HG02678 (cell line): Measurements from ENCODE around the gene CDH4.

Source experiments
- ATAC-seq: cut with Tn5 transposase; IDR thresholded peaks from one replicate; pipeline ENCODE4 v1.9.1; 2021; ENCODE audit warnings: mild to moderate bottlenecking, moderate library complexity; ENCODE audit not compliant: unreplicated experiment

CDH4 gene

DNA sequence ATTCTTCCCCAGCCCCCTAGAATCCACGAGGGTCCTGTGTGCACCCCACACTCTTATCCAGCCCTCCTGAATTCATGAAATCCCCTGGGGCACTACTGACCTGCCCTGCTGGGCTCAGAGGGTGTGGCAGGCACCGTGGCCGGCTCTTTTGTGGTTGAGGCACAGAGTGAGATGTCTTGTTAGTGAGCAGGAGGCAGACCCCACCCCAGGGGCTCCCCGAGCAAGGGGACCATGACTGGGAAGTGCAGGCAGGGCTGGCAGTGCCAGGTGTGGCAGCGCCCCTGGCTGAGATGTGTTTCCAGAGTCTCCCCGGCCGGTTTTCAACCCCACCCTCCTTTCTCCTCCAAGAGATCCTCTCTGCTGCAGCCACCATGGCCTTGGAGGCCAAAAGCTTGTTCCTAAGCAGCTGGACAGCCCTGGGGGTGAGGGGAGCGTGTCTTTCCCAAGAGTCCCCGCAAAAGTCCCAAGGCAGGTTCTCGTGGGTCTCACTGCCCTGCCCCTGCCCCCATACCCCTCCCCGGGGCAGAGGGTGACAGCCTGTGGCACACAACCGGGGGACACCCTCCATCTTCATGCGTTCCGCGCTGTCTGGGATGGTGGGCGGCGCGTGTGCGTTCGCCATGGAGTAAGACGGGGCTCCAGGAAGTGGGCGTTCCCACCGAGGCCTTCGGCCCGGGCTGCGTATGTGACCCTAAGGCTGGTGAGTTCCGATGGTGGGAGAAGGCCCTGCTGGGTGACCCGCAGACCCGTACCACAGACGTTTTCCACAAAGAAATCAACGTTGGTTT is 604.8 kb downstream of the CDH4 start:
- ATAC-seq = no peak

DNA sequence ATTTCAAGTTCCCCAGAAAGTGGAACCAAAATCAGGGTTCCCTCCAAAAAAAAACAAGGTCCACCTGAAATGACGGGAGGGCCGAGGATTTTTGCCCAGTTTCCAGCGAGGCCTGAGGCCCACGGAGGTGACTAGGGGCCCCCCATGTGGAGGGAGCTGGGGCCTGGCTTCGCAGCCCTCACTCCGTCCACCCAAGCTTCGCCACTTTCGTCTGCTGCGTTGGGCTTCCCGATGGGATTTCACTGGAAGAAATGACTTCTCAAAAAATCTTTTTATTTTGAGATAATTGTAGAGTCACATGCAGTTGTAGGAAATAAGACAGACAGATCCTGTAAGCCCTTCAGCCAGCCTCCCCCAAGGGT is 605.3 kb downstream of the CDH4 start:
- no peak for ATAC-seq

DNA sequence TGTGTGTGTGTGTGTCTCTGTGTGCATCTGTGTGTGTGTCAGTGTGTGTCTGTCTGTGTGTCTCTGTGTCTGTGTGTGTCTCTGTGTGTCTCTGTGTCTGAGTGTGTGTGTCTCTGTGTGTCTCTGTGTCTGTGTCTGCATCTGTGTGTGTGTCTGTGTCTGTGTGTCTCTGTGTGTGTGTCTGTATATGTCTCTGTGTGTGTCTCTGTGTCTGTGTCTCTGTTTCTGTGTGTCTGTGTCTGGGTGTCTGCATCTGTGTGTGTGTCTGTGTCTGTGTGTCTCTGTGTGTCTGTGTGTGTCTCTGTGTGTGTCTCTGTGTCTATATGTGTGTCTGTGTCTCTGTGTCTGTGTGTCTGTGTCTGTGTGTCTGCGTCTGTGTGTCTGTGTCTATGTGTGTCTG is 605.8 kb downstream of the CDH4 start:
- no peak for ATAC-seq

DNA sequence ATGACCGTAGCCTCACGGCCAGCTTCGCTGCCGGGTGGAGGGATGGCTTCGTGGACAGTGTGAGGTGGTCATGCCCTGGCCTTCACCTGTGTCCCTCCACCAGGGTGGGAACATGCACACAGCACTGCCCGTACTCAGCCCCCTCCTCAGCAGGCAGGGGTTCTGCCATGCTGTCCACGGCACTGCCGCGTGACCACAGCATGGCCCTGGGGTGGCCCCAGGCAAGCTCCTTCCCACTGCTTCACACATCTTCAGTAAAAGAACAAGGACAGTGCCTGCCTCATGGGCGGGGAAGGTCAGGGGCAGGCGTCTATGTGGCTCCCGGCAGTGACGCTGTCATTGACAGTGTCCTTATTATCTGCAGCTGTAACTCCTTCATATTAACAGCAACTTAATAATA is 607.7 kb downstream of the CDH4 start:
- no peak for ATAC-seq

DNA sequence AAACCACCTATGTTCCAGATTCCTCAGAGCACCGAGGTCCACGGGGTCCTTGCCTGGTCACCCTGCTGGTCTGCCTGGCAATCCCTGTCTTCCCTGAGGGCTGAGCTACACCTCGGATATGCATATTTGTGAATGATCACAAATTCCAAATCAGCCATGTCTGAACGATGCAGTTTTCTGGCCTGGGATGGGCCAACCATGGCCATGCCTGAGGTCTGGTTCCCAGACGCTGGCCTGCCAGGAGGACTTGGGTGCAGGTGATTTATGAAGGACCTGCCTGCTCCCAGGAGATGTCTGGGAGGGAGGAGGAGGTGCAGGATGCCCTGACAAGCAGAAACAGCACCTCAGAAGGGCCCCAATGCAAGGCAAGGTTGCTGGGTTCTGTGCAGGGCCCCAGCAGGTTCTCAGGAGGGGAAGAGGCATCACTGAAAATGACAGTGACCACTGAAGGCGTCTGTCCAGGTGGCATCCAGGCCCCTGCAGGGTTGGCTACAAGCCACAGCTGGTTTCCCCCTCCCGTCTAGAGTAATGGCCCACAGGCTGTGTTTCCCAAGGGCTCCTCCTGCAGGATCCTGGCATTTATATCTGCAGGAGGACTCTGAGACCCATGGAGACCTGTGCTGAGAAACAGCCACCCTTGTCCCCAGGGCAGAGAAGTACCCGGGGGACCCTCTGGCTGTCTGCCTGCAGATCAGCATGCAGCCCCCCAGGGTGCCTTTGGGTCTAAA is 608.4 kb downstream of the CDH4 start:
- ATAC-seq = no peak

DNA sequence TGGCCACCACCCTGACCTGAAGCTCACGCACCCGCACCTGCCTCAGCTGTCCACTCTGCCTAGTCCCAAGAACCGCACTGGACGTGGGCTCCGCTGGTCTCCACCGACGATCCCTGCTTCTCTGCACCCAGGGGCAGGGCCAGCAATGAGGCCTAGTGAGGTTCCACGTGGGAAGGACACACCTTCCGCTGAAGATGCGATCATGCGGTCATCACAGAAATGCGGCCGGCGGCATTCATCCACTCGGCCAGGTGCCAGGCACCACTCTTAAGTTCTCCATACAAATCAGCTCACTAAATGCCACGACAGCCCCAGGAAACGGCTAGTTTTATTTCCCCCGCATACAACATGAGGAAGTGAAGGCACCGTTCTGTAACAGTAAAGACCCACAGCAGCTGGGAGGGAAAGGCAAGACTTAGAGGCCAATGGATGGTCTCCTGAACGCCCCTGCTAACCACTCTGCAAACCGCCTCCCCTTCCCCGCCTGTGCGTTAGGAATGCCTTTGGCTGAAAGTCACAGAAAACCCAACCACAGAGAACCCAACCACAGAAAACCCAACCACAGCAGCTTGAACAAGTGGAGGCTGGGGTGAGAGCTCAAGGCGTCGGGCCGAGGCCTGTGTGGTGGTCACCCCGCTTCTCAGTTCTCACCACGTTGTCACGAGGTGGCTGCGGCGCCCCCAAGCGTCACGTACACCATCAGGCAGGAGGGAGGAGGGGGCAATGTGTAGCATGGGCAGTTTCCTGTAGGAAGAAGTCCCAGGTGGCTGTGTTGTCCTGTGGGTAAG is 609.2 kb downstream of the CDH4 start:
- no peak for ATAC-seq

DNA sequence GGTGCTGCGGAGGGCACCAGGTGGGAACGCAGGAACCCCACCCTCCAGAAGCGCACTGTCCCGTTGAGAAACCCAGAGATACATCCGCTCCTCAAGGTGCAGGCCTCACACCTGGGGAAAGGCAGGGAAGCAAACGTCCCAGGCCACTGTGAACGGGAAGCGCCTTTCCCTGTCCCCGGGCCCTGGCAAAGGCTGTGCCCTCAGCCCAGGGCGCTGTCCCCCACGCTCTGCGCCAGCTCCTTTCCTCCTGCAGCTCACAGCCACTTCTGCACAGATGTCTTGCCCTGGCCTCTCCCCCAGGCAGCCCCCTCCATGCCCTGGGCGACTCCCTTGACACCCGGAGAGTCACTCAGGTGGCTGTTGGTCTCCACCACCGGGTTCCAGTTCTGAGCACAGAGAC is 609.8 kb downstream of the CDH4 start:
- ATAC-seq = no peak

DNA sequence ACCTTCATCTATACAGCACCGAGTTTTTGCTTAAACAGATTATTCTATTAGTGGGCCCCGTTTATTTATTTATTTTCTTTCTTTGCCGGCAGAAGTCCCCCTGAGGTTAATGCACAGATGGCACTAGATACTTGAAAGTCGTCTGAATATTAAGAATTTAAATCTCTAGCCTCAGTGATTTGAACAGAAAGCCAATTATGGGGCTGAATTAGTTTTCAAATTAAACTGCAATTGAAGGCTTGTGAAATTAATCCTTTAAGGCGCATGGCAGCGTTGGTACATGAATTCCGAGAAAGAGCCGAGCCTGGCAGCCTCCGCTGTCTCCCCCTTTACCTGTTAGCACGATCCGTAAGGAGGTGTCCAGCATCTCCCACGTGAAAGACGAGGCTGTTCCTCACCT is 610.8 kb downstream of the CDH4 start:
- no peak for ATAC-seq

DNA sequence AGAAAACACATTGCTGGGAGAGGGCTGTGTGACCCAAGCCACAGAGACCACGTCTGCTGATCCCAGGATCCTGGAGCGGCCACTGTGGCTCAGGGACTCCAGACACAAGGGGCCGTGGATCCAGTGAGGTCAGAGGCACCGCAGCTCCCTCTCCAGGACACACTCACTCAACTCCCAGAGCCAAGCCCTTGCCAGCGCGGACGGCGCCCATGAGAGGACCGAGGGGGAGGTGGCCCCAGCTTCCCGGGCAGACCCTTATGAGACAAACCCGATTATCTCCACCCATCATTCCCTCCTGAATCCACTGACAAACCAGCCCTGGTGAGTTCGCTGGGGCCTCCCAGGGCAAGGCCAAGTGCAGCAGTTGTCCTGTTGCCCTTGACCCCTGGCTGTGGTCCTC is 612.4 kb downstream of the CDH4 start:
- ATAC-seq = no peak

DNA sequence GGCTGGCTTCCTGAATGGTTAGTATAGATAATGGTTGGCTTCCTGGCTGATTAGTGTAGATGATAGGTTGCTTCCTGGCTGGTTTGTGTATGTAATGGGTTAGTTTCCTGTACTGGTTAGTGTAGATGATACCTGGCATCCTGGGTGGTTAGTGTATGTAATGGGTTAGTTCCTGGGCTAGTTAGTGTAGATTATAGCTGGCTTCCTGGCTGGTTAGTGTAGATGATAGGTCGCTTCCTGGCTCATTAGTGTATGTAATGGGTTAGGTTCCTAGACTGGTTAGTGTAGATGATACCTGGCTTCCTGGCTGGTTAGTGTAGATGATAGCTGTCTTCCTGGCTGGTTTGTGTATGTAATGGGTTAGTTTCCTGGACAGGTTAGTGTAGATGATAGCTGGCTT is 613.3 kb downstream of the CDH4 start:
- ATAC-seq = no peak

DNA sequence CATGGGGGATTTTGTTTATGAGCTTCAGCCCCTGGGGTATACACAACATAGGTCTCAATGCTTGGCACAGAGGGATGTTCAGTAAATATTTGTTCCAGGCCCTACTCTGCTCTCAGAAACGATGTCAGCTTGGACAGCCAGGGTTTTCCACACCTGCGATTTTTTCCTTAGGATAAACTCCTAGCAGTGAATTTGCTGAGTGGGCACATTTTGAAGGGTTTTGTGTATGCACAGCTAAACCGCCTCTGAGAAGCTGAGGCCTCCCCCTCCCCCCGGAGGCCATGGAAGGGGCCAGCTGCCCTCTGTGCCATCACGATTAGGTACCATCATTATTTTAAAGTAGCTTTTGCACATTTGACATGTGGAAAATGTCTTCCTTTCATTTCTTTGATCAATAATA is 614.1 kb downstream of the CDH4 start:
- ATAC-seq = no peak

DNA sequence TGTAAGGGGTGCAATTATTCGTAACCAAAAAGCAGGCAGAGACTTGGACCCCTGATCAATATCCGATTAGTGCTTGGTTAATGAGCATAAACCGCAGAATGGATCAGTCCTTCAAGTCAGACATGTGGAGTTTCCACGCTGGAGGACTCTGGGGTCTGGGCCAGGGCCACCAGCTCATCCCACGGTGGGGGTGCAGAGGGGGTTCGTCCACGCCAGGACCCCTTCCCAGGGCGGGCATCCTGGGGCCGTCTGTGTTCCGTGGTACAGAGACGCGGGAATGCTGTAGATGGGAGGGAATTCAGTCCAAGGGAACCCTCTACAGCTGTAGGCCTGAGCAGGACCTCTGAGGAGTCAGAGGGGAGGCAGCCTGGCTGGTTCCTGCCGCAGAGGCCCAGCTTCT is 615.9 kb downstream of the CDH4 start:
- no peak for ATAC-seq

DNA sequence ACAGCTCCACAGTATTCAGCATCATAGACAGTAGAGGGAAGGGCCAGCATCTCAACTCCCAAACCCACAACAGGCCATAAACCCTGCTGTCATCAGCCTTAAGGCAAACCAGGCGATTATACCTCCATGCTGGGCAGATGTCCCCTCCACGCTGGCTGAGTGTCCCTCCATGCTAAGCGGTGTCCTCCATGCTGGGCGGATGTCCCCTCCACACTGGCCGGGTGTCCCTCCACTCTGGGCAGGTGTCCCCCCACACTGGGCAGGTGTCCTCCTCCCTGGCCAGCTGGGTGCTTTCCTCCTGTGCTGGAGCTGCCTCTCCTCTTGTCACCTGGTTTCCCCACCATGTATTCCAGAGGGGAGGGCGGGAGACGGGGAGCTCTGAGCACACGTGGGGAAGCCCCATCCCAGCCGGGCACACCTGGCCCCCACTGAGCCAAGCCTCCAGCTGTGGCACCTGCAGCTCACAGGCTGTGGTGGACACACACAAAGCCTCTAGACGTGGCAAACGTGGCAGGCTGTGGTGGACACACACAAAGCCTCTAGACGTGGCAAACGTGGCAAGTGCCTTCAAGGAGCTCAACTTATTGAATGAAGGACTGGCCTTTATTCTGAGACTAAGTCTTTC is 616.5 kb downstream of the CDH4 start:
- no peak for ATAC-seq

DNA sequence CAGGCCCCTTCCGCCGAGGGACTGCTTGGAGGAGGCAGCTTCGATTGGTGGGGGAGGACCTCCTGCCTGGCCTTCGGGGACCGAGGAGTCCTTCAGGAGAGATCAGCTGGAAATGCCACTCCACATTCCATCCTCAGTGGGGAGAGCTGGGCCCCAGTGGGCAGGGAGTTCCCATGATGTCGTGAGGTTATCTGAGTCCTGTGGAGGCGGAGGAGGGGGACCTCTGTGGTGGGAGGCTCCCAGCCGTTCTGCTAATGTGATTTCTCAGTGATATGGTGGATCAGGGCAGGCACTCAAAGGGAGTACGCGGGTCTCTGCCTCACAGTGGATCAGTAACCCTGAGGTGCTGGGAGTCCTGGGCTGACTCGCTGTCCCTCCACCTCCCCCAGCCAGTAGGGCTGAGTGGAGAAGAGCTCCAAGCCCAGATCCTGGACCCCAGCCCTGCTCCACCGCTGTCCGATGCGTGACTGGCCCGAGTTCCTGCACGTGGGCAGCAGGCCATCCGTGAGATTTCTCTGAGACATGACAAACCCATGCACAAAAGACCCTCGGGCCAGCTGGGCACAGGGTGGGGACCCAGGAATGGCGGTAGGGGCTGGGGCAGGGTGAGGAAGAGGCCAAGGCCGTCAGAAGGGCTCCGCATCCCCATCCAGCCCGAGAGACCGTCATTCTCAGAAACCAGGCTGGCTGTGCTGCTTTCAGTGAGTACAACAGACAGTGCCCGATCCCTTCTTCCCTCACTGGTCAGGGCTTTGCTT is 617.9 kb downstream of the CDH4 start:
- no peak for ATAC-seq

DNA sequence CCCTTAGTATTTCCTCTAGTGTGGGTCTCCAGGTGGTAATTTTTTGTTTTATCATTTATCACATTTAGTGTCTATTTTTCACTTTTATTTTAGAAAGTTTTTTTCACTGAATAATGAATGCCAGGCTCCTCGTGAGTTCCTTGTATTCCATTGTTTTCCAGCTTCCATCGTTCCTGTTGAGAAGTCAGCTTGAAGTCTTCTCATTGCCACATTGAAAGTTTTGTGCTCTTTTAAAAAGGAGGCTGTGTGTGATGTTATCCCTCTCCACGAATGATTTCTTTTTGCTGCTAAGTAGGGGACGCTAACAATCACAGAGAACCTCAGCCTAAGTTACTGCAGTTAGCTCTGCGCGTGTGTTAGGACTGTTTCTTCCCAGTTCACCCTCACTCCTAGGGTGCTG is 619.1 kb downstream of the CDH4 start:
- ATAC-seq = no peak

DNA sequence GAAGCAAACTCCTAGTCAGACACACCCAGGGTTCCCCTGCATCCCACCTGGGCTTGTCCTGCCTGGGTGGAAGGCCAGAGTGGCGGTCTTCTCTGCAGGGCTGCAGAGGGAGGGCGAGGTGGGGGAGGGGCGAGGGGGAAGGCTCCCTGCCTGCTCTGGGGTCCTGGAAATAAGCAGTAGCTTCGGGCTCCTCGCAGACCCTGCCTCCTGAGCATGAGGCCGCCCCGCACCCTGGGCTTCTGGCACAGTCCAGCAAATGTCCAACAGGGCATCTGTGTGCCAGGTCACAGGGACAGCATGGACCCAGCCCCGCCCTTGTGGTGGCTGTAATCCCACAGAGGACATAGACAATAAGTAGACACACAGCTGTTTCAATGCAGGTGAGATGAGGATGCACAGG is 619.9 kb downstream of the CDH4 start:
- ATAC-seq = no peak

DNA sequence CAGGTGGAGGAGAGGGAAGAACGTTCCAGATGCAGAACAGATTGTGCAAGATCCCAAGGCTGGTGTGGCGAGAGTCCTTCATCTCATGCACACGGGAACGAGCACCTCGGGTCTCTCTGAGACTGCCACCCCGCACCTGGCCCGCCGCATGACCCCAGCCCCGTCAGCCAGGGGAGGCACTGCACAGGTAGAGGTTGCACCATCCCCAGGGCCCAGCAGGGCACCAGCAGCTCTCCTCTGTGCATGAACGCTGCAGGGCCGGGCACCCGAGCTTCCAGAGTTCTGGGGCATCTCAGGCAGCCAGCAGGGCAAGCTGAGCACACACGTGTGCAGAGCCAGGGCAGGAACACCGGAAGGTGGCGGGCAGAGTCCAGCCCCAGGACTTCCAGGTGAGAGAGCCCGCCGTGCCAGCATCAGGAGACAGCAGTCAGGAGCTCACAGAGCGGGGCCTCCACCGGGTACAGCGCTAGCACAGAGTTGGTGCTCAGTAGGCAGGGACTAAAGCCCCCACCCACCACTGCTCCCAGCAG is 620.4 kb downstream of the CDH4 start:
- no peak for ATAC-seq

DNA sequence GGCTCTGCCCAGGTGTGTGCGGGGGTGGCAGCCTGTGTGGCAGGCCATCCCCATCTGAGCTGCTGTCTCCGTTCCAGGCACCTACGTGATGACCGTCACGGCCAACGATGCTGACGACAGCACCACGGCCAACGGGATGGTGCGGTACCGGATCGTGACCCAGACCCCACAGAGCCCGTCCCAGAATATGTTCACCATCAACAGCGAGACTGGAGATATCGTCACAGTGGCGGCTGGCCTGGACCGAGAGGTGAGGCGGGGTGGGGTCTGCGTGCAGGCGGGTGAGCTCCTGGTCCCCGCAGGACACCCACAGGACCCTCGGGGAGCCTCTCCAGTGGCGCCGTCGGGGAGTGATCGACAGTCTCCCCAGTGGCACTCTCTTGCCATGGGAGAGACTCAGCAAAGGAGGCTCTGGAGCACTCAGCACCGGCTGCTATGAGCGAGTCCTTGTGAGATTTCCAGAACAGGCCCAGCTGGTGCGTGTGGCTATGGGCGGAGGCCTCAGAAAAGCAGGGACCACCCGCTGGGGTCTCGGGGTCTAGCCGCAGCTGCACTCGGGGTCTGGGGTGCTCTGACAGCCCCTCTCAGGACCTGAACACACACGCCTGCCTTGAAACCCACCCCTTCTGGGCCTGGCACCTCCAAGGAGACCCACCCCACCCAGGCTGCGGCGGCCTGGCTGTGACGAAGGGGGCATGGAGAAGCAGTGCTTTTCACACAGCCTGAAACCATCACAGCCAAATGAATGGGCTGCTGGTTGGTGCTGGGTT is 621.8 kb downstream of the CDH4 start:
- ATAC-seq = no peak

DNA sequence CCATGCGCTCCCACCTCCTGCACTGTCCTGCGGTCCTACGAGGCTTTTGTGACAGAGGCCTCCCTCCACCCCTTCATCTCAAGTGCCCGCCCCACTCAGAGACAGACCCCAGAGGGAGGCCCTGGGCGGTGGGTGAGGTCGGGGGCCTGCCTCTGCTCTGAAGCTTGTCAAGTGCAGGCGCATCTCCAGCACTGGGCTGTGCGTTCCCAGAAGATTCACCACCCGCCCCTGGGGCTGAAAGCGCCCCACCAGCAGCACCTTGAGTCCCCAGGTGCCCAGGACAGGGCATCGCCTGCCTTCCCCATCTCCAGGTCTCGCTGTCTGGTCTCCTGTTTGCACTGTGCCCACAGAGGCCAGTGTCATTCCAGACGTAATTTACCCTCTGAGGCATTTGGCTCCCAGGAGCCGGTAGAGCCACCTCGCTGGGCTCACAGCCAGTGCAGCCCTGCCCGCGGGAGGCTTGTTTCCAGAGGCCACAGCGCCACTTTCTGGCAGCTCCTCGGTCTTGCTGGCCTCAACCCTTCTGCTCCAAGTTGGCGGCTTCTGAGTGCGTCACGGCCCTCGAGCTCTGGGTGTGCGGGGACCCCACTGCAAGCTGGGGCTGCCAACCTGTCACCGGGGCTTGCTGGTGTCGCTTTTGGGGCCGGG is 622.5 kb downstream of the CDH4 start:
- ATAC-seq = no peak
